ENCODE measurements around the gene MYCBPAP. TPM values are rescaled to one million over a fixed set of nuclear protein-coding genes. Genes with fewer than 3 reads are reported as not detected.
"Not testable (repeated sequence)": the region's sequence is repeated elsewhere in the genome, so short reads cannot be mapped to it uniquely, and the experiment has no call there.

Gene MYCBPAP
- total and polyA plus RNA-seq, 2 donors (not counting 1 experiment from before 2014, with no cell fraction given): 0.16 to 3.0 TPM

DNA sequence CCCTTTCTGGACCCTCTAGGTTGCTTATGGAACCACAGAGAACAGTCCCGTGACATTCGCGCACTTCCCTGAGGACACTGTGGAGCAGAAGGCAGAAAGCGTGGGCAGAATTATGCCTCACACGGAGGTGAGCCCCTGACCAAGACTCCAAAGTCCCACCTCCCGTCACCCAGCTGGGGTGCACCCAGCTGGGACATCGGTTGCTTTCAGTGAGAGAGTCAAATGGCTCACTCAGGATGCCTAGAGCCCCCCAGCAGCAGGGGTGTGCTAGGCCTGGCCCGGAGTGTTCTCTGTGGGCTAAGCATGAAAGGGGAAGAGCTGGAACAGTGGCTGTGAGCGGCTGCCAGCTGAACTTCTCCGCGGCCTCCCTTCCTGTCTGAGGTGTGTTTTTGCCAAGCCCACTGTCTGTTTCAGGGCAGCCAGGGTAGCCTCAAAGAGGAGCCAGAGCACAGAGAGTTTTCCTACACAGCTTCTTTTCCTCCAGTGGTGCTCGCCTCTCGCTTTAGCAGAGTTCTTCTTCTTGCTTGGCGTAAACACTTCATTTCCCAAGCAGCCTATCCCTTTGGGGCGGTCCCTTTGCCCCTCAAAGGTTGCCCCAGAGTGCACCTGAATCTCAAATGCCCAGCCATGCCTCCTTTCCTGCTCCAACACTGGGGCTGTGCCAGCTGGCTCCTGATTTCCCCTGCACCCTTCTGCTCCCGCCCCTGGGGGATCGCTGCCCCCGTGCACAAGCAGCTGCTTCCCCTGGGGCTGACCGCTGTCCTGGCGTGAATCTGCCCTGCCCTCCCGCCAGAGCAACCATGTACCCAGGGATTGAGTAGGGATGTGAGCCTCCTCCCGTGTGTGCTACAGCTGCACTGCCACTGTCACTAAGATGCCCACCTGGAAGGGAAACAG is 37.0 kb upstream of the MYCBPAP start:
- H3K4me3 ChIP-seq (replicated peaks in 1 of 4; ENCODE audit: control extremely low read depth in 1 of 4, insufficient read depth in 1 of 4, low read depth in 3 of 4, low read length in 4 of 4): no peak overlapping the region
- H3K9me3 ChIP-seq (ENCODE audit: control insufficient read depth, insufficient read depth, low read depth, low read length): no peaks in the 10 kb centered on the region
- H3K27ac ChIP-seq (ENCODE audit: insufficient read depth, low read length): no peak overlapping the region
- H4K20me1 ChIP-seq (ENCODE audit: control insufficient read depth, extremely low read depth, insufficient read depth, low read length): no peaks in the 10 kb centered on the region
- no peak overlapping the region for H2AFZ ChIP-seq (ENCODE audit: low read length)
- peaks cover 23% of the 10 kb centered on the region for H3K27me3 ChIP-seq (ENCODE audit: control insufficient read depth, insufficient read depth, low read length)
- H3K9ac ChIP-seq (ENCODE audit: insufficient read depth, low read length): no peak overlapping the region
- no peaks in the 10 kb centered on the region for H3K4me1 ChIP-seq (ENCODE audit: control insufficient read depth, extremely low read depth, insufficient read depth, low read length)
- TF ChIP-seq CTCF (conservative IDR thresholded peaks at IDR 0.05 in 1 of 2, IDR thresholded peaks at IDR 0.05 in 1 of 2; ENCODE audit: low read depth in 1 of 2, low read length in 2 of 2) (no peak), EZH2 (IDR thresholded peaks at IDR 0.05; ENCODE audit: low read length, missing control alignments) (no peak)
- H3K4me2 ChIP-seq (ENCODE audit: extremely low read depth, insufficient read depth, low read length): no peak overlapping the region
- DNase-seq (ENCODE audit: low read depth in 2 of 2): no peak
- no peaks in the 10 kb centered on the region for H3K79me2 ChIP-seq (ENCODE audit: control insufficient read depth, insufficient read depth, low read length)
- H3K36me3 ChIP-seq (ENCODE audit: control insufficient read depth, insufficient read depth, low read length): no peaks in the 10 kb centered on the region

DNA sequence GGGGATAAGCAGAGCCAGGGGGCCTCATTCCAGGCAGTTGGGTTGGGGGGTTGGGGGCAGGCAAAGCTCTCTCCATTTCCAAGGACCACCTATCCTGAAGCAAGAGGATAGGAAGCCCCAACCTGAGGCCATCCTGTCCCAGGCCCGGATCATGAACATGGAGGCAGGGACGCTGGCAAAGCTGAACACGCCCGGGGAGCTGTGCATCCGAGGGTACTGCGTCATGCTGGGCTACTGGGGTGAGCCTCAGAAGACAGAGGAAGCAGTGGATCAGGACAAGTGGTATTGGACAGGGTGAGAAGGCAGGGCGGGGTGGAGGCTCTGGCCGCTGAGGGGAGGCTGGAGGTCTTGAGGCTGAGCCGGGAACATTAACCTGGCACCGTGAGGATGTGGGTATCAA is 36.0 kb upstream of the MYCBPAP start:
- Histone ChIP-seq H3K36me3 (ENCODE audit: control insufficient read depth, insufficient read depth, low read length) (no peaks in the 10 kb centered on the region), H3K4me3 (replicated peaks in 1 of 4; ENCODE audit: control extremely low read depth in 1 of 4, insufficient read depth in 1 of 4, low read depth in 3 of 4, low read length in 4 of 4) (no peak overlapping the region), H3K9me3 (ENCODE audit: control insufficient read depth, insufficient read depth, low read depth, low read length) (no peaks in the 10 kb centered on the region), H3K79me2 (ENCODE audit: control insufficient read depth, insufficient read depth, low read length) (no peaks in the 10 kb centered on the region), H3K4me2 (ENCODE audit: extremely low read depth, insufficient read depth, low read length) (no peak overlapping the region), H3K27me3 (ENCODE audit: control insufficient read depth, insufficient read depth, low read length) (peaks cover 18% of the 10 kb centered on the region), H3K9ac (ENCODE audit: insufficient read depth, low read length) (no peak overlapping the region), H4K20me1 (ENCODE audit: control insufficient read depth, extremely low read depth, insufficient read depth, low read length) (no peaks in the 10 kb centered on the region), H3K4me1 (ENCODE audit: control insufficient read depth, extremely low read depth, insufficient read depth, low read length) (no peaks in the 10 kb centered on the region), H3K27ac (ENCODE audit: insufficient read depth, low read length) (no peak overlapping the region), H2AFZ (ENCODE audit: low read length) (no peak overlapping the region)
- no peak for TF ChIP-seq EZH2 (IDR thresholded peaks at IDR 0.05; ENCODE audit: low read length, missing control alignments)
- no peak for TF ChIP-seq CTCF (conservative IDR thresholded peaks at IDR 0.05 in 1 of 2, IDR thresholded peaks at IDR 0.05 in 1 of 2; ENCODE audit: low read depth in 1 of 2, low read length in 2 of 2)
- no peak for DNase-seq (ENCODE audit: low read depth in 2 of 2)

GRCh38 chr17:50472761-50473161 is 35.5 kb upstream of the MYCBPAP start:
- peaks cover 18% of the 10 kb centered on the region for H3K27me3 ChIP-seq (ENCODE audit: control insufficient read depth, insufficient read depth, low read length)
- not testable (repeated sequence) for H2AFZ ChIP-seq (ENCODE audit: low read length); H3K9ac ChIP-seq (ENCODE audit: insufficient read depth, low read length); H3K79me2 ChIP-seq (ENCODE audit: control insufficient read depth, insufficient read depth, low read length); H3K4me3 ChIP-seq (replicated peaks in 1 of 4; ENCODE audit: control extremely low read depth in 1 of 4, insufficient read depth in 1 of 4, low read depth in 3 of 4, low read length in 4 of 4); H3K4me1 ChIP-seq (ENCODE audit: control insufficient read depth, extremely low read depth, insufficient read depth, low read length); H3K9me3 ChIP-seq (ENCODE audit: control insufficient read depth, insufficient read depth, low read depth, low read length); H3K4me2 ChIP-seq (ENCODE audit: extremely low read depth, insufficient read depth, low read length); H3K27ac ChIP-seq (ENCODE audit: insufficient read depth, low read length); H3K36me3 ChIP-seq (ENCODE audit: control insufficient read depth, insufficient read depth, low read length); H4K20me1 ChIP-seq (ENCODE audit: control insufficient read depth, extremely low read depth, insufficient read depth, low read length)
- peak; percentile 20 to 49 for TF ChIP-seq CTCF (conservative IDR thresholded peaks at IDR 0.05 in 1 of 2, IDR thresholded peaks at IDR 0.05 in 1 of 2; ENCODE audit: low read depth in 1 of 2, low read length in 2 of 2)
- peak; percentile 23 to 37 for DNase-seq (ENCODE audit: low read depth in 2 of 2)
